ENCODE measurements around the gene SRC.

GRCh38 chr20:37414224-37415035, 68.5 kb downstream of the SRC start:
- TF ChIP-seq POLR2AphosphoS5 (IDR thresholded peaks at IDR 0.05; ENCODE audit: borderline replicate concordance, low read depth, low read length) (no peak), EZH2 (IDR thresholded peaks at IDR 0.05) (no peak)
